Renal pelvis (tissue), 4 donors: ENCODE data around the gene TPK1. TPM values are rescaled to one million over a fixed set of nuclear protein-coding genes. Genes with fewer than 3 reads are reported as not detected.
A peak's percentile ranks its signal among the peaks of the same experiment; 100 is the strongest.

Source experiments
- DNase-seq: peaks from one replicate; pipeline ENCODE4 v3.0.0-alpha.2; 2013
- polyA plus RNA-seq, 3 donors: library from polyadenylated mRNA; unstranded; fragments of 120-200 nt; gene quantifications; one replicate each; pipeline ENCODE4 v1.2.1, GENCODE V29; 2013; ENCODE audit not compliant: insufficient read length in 3 of 3

Gene TPK1
- polyA plus RNA-seq, 3 donors: 7.0 to 8.4 (median 7.6) TPM

DNA sequence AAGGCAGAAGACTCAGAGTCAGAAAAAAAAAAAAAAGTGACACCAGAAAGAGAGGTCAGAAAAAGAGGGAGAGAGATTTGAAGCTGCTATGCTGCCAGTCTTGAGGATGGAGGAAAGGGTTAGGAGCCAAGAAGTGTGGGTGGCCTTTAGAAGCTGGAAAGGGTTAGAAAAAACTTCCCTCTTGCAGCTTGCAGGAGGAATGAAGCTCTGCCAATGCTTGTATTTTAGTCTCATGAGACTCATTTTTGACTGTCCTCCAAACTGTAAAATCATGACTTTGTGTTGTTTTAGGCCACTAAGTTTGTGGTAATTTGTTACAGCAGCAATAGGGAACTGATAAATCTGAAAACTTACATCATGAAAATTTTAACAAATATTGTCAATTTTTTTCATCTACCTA lies 304.7 kb downstream of the TPK1 start:
- DNase-seq: no peak

DNA sequence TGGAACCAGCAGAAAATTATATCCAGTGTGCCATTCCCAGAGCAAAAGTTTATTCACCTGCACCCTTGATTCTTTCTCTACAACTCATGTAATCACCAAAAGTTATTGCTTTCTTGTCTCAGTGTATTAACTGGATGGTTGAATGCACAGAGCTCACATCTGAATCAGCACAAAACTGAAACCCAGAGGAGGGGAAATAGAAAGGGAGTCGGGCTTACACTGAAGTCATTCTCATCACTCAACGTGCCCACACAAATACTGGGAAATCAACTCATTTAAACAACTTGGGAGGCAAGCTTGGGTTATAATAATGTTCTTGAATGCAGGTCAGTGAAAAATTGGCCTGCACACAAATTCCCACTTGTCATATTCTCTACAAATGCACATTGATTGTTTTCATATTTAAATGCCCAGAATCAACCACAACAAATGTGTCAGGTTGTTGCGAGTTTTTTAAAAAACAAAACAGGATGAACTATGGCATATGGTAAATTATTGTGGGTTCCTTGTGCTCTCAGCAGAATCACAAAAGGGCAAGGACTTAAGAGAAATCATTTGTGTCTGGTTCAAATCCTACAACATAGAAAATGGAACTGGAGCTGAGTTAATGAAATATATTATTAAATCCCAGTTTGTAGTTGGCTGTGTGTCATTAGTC lies 306.5 kb downstream of the TPK1 start:
- no peak for DNase-seq

DNA sequence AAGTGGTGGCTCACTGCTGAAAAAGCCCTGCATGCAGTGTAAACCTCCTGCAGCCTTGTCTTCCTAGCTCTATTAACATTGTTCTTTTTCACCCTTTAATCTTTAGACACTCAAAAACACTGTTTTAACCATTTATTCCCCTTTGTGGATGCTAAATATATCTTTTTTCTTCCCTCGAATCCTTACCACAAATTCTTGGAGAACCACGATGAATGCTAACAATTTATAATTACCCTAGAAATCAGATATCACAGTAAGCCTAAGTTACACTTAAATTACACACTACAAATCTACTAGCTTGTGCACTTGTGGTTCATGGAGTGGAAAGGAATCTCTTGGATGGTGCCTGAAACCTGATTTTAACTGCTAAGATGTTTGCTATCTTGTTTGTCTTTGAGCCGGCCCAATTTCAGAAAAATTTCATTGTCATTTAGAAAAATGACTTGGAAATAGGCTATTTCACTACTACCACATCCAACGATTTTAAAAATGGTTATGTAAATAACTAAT lies 307.3 kb downstream of the TPK1 start:
- DNase-seq: peak; percentile 48

DNA sequence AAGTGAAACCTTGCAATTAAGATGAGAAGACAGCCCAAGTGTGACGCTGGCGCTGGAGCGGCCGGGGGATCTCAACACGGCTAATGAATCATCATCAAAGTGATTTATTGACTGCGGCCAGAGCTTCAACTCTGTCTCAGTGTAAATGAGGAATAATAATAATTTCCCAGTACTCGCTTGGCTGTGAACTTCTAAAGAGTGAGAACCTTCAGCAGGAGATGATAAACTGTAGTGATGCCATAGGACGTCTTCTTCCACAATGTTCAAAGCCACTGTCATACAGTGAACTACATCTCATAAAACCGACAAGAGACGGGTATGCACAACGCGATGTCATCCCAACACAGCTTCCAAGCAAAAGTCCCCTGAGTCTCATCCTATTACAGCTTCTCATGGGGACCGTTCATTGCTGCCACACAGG lies 308.8 kb downstream of the TPK1 start:
- DNase-seq: peak; percentile 86

DNA sequence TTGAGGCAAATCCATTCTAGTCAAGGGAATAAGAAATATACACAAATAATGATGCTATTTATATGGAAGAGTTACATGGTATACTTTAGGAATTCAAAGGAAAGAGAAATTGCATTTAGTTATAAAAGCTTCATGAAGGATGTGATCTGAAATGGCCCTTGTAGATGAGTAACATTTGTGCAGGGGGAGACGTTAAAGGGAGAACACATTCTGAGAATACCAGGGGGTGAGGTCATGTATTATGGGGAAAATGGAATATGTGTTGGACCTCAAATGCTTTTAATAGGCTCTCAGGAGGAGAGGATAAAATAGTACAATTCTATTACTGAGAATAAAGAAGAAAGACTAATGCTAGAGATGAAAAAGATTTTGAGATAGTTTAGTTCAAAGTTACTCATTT lies 309.9 kb downstream of the TPK1 start:
- DNase-seq: no peak

DNA sequence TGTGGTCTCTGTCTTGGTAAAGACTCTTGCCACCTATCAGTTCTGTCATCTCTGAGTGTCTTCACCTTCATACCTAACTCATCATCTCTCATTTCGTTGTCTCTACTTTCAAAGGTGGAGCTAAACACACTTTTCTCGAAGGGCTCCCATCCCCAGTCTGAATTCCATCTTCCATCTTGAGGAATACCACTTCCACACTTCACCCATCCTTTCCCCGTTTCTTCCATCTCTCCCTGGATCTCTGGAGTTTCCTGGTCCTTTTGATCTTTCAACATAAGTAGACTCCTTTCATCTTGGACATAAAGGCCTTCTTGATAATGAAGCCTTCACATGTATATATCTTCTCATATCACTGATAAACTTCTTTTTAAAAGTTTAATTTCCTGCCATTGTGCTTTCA lies 311.6 kb downstream of the TPK1 start:
- DNase-seq: no peak

DNA sequence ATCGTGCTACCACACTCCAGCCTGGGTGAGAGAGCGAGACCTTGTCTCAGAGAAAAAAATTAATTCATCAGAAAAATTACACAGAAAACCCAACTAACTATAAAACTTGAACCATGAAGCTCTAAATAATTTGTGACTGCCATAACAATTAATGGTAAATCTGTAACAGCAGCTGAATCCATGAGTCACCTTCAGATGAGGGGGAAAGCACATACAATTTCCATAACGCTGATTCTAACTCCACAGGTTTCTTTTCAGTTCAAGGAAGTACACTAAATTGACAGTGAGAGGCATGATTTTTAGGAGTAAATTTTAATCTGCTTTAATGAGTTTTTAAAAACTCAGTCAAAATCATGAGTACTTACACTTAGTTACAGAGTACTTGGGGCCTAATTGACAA lies 312.2 kb downstream of the TPK1 start:
- no peak for DNase-seq

DNA sequence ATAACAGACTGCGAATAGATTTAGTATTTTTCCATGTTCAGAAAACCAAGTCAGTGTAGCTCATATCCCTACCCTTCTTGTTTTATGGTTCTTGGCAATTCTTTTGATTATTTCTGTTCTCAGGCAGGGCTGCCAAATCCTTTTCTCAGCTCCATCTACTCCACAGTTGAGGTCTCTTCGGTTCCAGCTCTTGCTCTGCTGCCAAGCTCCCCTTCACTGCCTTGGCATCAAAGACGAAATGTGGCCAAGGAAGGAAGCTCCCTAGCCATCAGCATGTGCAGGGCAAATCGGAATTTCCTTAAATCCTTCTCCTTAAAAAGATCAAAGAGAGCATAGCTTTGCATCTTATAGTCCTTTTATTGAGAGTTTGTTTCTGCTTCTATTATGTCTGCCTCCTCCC lies 315.9 kb downstream of the TPK1 start:
- DNase-seq: no peak

DNA sequence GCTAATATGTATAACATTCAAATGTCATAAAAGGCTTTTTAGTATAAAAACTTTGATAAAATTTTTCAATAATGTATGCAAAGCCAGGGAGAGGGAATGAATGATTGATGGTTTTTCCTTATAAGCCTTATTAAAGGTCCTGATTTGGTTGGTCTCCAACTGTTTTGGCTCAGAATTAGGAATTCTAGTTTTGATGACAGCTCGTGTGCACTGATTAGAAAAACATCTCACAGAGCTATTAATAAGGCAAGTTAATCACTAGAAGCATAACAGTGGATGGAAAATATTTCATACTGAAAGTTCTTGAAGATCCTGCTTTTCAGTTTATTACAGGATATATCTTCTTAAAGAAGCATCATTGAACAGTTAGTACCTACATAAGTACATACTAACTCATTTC lies 317.5 kb downstream of the TPK1 start:
- no peak for DNase-seq

DNA sequence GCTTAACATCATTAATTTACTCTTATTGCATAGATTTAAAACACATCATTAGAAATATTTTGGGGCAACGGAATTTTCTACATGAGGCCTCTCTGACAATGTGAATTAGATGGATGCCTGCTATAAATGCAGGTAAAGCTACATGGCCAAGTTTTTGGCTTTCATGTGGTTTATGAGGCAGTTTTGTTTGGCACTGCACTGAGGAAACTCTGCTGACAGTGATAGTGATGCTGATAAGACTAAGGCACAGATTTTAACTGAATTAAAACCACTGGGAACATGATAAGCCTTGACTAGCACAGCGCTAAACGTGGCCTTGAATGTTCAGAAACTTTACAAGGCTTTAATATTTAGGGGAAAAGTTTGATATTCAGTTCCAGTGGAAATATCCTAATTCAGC lies 318.1 kb downstream of the TPK1 start:
- DNase-seq: no peak

DNA sequence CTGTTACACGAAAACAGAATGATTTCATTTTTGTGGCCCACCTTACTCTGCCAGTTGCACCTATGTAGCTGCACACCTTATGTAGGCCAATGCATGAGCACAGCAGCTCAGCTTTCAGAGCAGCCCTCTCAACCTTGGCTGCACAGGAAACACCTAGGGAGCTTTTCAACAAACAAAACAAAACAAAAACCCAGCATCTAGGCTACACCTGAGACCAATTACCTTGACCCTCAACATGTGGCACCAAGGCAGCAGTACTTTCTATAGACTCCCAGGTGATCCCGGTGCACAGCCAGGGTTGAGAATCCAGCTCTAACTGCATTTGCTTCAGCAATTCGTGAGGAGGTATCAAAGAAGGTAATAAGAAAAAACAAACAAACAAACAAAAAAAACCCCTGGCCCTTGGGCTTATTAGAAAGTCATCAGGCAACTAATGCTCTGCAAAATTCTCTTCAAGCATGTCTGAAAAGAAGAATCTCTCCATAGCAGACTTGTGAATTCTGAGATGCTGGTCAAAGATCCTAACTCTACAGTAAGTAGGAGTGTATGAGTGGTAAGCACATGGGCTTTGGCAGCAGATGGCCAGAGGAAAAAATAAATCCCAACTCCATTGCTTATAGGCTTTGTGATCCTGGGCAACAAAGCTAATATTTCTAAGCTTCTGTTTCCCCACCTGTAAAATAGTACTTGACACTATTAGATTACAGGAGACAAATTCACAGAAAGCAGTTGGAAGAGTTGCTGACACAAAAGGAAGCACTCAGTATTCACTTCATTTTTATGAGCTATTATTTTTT lies 318.9 kb downstream of the TPK1 start:
- DNase-seq: no peak

DNA sequence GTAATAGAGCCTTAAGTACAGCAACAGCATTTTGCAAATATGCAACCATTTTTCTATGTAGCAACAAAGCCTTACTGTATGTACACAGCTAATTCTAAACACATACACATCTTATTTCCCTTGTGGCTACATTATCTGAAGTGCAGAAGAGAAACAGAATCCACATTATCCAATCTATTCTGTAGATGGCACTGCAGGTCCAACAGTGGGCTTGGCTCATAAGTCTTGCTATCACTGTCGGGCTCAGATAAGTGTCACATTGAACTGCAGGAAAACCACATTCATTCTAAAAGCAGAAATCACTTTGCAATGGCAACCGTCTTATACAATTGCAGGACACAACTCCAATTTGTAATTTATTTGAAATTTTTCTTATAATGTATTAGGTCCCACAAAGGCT lies 322.5 kb downstream of the TPK1 start:
- peak; percentile 51 for DNase-seq

DNA sequence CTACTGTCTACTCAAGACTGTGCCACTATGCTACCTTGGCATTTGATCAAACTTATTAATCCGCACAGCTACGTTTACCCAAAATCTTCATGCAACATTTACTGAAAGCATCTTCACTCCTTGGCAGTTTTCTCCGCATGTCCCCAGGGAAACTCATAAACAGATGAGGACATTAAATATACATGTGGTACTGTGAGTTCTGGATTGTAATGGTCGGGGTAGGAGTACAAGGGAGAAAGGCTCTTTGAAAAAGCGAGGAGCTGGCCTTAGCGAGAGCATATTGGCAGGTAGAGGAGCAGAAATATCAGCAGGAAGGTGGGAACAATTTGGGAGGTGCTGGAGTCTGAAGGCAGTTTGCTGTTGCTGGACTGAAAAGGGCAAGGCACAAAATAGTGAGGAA lies 325.2 kb downstream of the TPK1 start:
- DNase-seq: no peak

DNA sequence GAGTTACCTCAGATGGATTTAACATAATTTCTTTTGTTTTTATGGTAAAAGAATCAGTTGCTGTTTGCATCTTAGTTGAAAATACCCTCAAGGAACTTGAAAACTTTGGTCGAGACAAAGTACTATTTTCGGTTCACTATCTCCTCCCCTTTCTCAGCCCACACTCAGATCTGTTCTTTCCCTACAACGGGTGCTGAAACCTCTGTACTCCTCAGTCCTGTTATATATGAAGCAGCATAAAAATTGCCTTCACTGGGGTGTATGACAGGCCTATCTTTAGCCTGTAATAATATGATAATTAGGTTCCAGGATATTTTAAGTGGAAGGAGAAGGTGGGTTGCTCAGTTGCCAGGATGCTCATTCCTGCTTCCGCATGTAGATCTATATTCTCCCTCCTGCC lies 327.2 kb downstream of the TPK1 start:
- DNase-seq: no peak

DNA sequence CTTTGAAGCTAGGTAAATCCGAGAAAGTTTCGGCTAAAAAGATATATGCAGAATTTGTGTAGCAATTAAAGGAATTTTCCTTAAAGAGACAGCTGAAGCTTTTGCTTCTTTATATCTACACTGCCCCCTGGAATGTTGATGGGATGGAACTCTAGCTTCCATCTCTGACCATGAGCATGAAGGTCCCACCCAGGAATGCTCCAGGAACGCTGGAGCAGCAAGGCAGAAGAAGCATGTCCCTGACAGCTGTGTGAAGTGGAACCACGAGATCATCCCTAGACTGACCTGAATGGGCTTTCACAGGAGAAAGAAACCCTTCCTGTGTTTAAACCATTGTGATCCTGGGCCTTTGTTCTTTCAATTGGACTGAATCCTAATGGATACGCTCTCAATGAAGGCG lies 332.6 kb downstream of the TPK1 start:
- no peak for DNase-seq

DNA sequence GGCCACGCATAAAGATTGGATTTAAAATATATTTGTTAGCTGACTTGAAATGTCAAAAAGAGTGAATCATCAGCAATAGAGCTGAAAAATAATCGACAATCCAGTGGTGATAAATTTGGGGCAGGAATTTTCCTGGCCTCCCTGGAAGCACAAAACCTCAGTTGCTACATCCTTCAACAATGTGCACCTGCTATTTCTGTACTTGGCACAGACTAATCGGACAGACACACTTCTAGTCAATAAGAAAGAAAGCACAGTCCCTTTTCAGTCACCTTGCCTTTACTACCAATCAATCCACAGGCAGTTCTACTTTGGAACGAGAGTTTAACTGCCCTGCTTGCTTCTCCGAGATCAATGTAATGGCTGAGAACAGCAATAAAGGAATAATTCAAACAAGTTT lies 335.6 kb downstream of the TPK1 start:
- no peak for DNase-seq

DNA sequence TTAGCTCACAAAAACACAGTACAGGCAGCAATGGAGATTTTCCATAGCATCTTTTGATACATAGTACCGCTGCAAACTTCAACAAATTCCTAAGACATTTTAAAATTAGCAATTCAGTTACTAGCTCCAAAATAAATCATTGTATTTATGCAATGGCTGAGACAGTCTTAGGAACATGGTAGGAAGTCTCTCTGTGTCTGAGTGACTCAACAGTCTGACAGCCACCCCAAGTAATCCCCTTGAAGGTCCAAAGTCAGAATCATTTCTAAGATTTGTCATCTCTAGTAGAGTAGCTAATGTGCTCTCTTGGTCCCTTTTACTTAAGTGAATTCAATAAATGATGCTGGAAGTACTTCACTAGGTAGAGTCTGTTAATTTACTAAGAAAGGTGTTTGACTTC lies 338.6 kb downstream of the TPK1 start:
- DNase-seq: no peak

DNA sequence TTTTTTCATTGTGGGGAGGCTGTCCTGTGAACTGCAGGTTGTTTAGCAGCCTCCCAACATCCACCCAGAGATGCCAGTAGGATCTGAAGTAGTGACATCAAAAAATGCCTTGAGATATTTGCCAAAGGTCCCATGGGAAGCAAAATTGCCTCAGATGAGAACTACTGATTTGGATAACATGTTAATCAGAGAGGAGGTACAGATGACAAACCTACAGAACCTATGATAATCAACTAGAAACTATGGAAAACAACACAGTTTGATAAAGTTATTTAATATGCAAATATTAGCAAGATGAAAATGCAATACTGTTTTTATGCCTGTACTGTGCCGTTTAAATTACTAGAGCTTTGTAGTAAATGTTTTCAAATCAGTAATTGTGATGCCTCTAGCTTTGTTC lies 341.5 kb downstream of the TPK1 start:
- DNase-seq: no peak

DNA sequence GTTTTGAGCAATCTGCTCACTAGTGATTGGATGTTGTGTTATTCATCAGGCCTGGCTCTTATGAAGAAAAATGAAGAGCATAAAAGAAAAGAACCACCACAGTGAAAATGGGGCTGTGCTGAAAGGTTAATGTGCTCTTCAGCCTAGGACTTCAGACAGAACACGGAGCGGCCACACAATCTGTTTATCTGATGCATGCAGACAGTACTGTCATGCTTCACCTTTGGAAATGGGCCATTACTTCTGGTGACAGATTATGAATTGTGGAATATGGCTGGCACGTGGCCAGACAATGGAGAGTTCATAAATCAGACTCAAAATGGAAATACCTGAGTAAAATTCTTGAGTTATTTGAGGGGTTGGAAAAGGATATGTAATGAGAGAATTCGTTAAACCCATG lies 346.3 kb downstream of the TPK1 start:
- DNase-seq: no peak

DNA sequence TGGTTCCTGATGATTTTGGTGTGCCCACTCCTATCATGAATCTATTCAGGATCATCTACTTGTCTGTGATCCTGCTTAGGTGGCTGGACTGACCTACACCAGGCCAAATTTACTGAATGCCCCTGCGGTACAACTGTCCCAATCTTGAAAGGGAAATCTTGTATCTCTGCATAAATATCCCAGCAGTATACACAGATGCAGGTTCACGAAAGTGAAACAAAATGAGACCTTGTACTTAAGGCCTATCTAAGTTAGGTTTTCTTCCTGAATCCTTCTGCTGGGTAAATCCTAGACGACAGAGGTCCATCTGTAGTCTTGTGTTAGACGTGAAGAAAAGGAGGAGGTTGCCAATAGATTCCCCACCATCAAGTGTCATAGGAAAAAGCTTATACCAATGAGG lies 346.9 kb downstream of the TPK1 start:
- no peak for DNase-seq

DNA sequence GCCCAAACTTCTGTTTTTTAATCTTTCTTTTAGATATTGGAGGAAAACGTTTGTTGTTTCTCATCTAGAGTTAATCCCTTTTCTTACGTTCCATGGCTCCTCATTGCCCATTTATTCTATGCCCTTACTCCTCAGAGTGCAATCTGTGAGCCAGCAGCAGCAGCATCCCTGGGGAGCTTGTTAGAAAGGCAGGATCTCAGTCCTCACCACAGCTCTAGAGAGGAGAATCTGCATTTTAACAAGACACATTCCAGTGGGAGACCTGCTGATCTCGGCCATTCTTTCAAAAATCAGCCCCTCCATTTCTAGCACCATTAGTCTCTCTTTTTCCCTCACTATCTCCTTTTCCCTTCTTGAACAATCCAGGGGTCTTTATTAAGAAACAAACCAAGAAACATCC lies 348.0 kb downstream of the TPK1 start:
- no peak for DNase-seq

DNA sequence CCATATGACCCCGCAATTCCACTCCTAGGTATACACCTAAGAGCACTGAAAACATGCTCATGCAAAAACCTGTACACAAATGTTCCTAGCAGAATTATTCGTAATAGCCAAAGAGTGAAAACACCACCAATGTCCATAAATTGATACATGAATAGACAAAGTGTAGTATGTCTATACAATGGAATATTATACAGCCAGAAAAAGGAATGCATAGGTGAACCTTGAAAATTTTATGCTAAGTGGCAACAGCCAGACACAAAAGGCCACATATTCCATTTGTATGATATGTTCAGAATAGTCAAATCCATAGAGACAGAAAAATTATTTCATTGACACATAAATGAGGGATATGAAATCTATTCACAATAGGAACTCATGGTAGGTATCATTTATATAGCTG lies 351.4 kb downstream of the TPK1 start:
- no peak for DNase-seq

DNA sequence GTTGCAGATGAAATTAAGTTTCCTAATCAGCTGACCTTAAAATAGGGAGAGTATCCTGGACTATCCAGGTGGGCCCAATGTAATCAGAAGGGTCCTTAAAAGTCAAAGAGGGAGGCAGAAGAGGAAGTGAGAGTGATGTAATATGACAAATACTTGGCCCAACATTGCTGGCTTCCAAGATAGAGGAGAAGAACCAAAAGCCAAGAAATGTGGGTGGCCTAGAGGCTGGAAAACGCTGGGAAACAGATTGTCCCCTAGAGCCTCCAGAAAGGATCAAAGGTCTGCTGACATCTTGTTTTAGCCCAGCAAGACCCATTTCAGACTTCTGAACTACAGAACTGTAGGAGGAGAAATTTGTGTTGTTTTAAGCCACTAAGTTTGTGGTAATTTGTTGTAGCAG lies 352.7 kb downstream of the TPK1 start:
- peak; percentile 39 for DNase-seq

DNA sequence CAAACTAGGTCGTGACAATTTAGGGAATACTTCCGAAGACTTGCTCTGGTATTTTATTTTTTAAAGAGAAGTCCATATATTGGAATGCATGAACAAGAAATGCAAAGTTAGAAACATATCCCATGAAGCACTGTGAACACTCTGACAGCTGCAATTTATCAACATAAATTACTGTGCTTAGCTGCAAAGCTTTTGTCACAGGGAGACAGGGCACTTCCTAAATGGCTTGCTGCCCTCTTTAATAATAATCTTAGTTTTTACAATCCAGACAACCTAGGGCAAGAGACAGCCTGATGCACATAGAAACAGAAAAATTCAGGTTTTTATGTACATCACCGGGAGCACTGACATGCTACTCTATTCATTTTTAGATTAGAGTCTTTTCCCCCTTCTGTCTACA lies 354.0 kb downstream of the TPK1 start:
- DNase-seq: peak; percentile 44
